ENCODE results near the gene ATP5F1A.

- TF ChIP-seq CTCF (IDR thresholded peaks at IDR 0.05) (no peak), POLR2AphosphoS5 (IDR thresholded peaks at IDR 0.05) (no peak)
Observed at GRCh38 chr18:46099463-46099862, 1.4 kb upstream of the ATP5F1A start.

All from prostate gland (tissue), 2 donors.